Measurements from ENCODE around the gene SULT1C4. TPM values are rescaled to one million over a fixed set of nuclear protein-coding genes. Genes with fewer than 3 reads are reported as not detected.

Gene SULT1C4
- total and polyA plus RNA-seq, 2 of the 8 experiments (the other 6 are each of a cell fraction or from before 2014, with no cell fraction given) = 1.5 to 2.1 TPM

DNA sequence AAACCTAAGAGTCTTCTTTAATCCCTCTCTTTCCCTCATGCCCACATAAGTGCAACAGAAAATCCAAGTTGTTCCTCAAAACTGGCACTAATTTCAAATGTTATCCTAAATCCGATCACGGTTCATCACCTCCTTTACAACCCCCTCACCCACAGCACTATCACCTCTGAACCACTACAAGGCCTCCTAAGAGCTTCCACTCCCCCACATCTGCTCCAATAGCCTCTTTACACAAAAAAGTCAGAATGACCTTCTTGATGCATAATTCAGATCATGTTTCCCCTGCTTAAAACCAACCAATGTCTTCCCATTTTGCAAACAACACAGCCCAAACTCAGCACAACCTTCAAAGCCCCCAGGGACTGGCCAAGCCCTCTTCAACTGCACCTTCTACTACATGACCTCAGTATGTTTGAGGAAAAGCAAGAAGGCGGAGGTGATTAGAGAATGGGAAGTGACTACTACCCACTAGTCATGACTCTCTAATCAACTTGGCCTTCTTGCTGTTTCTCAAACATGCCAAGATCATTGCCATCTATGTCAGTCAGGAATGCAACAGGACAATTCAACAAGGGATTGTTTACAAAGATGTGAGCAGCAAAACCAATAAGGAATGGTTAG, 36.6 kb downstream of the SULT1C4 start (continued):
- TF ChIP-seq ASH2L (IDR thresholded peaks at IDR 0.05; ENCODE audit: low read length) (no peak), CEBPB (IDR thresholded peaks at IDR 0.05; ENCODE audit: low read depth, low read length) (no peak), KDM5A (IDR thresholded peaks at IDR 0.05; ENCODE audit: low read length) (no peak), POLR2AphosphoS5 (IDR thresholded peaks at IDR 0.05; ENCODE audit: low read depth, low read length) (no peak), NRF1 (IDR thresholded peaks at IDR 0.05; ENCODE audit: low read depth, low read length) (no peak), RXRA (IDR thresholded peaks at IDR 0.05; ENCODE audit: insufficient read depth, low read depth, low read length) (no peak)

All from H1 (cell line).